Prostate gland (tissue), 2 donors: ENCODE data around the gene TAS2R14. TPM values are rescaled to one million over a fixed set of nuclear protein-coding genes. Genes with fewer than 3 reads are reported as not detected.

Source experiments
- DNase-seq: peaks from one replicate; pipeline ENCODE4 v3.0.0-alpha.2; 2019; ENCODE audit warnings: low spot score
- H3K27ac ChIP-seq, 2 donors: fragments of 200-600 bp; sonication (generic); 2 replicates each; pipeline ENCODE4 v1.5.1; 2017 to 2019
- H3K27me3 ChIP-seq: fragments of 200-600 bp; sonication (generic); replicated peaks from 2 replicates; pipeline ENCODE4 v1.5.1; 2019; ENCODE audit not compliant: insufficient read depth
- H3K36me3 ChIP-seq, 2 donors: fragments of 200-600 bp; sonication (generic); 1 replicate in 1 of 2; 2 replicates in 1 of 2; pipeline versions ENCODE4 v1.5.1 to v1.8.1; 2017 to 2019
- H3K4me1 ChIP-seq: fragments of 200-600 bp; sonication (generic); replicated peaks from 2 replicates; pipeline ENCODE4 v1.5.1; 2019
- H3K4me3 ChIP-seq, 2 donors: fragments of 200-600 bp; sonication (generic); 2 replicates each; pipeline ENCODE4 v1.5.1; 2017 to 2019
- H3K9me3 ChIP-seq: fragments of 200-600 bp; sonication (generic); 2 replicates; pipeline ENCODE4 v1.5.1; 2017
- POLR2A ChIP-seq: fragments of 450-650 bp; IDR thresholded peaks from one replicate; pipeline ENCODE4 v1.6.1; 2016; ENCODE audit warnings: antibody characterized with exemption, mild to moderate bottlenecking
- POLR2AphosphoS5 ChIP-seq: sonication (generic); formaldehyde crosslinking; IDR thresholded peaks from one replicate; pipeline ENCODE4 v1.6.1; 2017; ENCODE audit warnings: antibody characterized with exemption
- WGBS: methylation state at CpG from one replicate; pipeline ENCODE4 v1.1.5; 2018; 5-methylcytosine and 5-hydroxymethylcytosine counted together
- intact Hi-C: fragments of 100-400 bp; cut with DNase I; formaldehyde crosslinking; loops from one replicate; pipeline ENCODE4 v1.14.2; 2022
- total RNA-seq, 2 donors: library from RNA; depleted of rRNA; stranded (reverse); fragments of >200 nt; gene quantifications; one replicate each; pipeline ENCODE4 v1.1.0, GENCODE V29; 2016
- TF ChIP-seq, protein P1 (sequence below), 4 experiments: fragments of 200-600 bp in 2 of 4; fragments of 450-650 bp in 2 of 4; sonication (generic) in 2 of 4; IDR thresholded peaks; 1 replicate in 3 of 4; 2 replicates in 1 of 4; pipeline ENCODE4 v1.5.1; 2016 to 2019; ENCODE audit warnings: antibody characterized with exemption in 4 of 4, mild to moderate bottlenecking in 2 of 4, moderate library complexity in 2 of 4

The TAS2R14 gene, protein sequence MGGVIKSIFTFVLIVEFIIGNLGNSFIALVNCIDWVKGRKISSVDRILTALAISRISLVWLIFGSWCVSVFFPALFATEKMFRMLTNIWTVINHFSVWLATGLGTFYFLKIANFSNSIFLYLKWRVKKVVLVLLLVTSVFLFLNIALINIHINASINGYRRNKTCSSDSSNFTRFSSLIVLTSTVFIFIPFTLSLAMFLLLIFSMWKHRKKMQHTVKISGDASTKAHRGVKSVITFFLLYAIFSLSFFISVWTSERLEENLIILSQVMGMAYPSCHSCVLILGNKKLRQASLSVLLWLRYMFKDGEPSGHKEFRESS
- total RNA-seq = 1 to 10 TPM; 2.1 to 3.7 TPM

DNA sequence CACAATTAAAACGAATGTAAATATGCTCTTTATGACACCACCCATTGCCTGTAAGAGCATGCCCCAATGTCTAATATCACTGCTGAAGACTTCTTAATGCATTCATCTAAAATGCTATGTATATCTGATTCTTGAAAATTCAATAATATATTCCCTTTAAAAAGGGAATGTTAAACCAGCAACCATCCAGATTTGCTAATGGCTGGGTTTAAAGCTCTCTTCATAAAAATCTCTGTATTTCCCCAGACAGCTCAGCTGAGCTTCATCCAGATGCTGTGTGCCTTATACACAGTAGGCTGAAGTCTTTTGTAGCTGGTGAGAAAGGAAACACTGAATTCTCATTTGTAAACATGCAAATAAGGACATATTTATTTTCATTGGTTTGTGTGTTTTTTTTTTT is at the start of gene TAS2R14:
TSS of gene TAS2R14 (minus strand) at position 101 of the 400 bp plus-strand sequence. CDS start at position 45, 56 bp downstream.
- intact Hi-C loops = no loop called here
- Histone ChIP-seq H3K36me3 (no peaks in the 10 kb centered on the region), H3K4me3 (no peak within 1 kb of the TSS), H3K9me3 (no peaks in the 10 kb centered on the region), H3K4me1 (no peaks in the 10 kb centered on the region), H3K27ac (no peak within 1 kb of the TSS), H3K27me3 (no peaks in the 10 kb centered on the region)
- no peak for DNase-seq
- 88% methylated on average over 1 of the region's 1 CpG for WGBS
- TF ChIP-seq, protein P1, sequence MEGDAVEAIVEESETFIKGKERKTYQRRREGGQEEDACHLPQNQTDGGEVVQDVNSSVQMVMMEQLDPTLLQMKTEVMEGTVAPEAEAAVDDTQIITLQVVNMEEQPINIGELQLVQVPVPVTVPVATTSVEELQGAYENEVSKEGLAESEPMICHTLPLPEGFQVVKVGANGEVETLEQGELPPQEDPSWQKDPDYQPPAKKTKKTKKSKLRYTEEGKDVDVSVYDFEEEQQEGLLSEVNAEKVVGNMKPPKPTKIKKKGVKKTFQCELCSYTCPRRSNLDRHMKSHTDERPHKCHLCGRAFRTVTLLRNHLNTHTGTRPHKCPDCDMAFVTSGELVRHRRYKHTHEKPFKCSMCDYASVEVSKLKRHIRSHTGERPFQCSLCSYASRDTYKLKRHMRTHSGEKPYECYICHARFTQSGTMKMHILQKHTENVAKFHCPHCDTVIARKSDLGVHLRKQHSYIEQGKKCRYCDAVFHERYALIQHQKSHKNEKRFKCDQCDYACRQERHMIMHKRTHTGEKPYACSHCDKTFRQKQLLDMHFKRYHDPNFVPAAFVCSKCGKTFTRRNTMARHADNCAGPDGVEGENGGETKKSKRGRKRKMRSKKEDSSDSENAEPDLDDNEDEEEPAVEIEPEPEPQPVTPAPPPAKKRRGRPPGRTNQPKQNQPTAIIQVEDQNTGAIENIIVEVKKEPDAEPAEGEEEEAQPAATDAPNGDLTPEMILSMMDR (IDR thresholded peaks at IDR 0.05) = no peak
- TF ChIP-seq POLR2A (no peak), POLR2AphosphoS5 (no peak)

DNA sequence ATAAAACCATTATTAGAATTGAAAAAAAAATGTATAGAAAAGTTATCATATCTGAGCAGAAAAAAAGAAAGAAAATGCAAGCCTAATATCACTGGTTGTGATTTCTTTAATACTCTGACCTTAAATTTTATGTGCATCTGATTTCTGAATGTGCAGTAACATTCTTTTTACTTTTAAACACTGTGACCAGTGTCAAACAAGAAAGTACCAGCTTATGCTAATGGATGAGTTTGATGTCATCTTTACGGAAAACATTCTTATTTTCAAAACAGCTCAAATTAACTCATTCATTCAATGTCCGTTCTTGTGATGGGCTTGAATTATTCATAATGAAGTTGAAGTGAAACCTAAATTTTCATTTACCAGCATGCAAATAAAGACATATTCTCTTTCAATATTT is 47.7 kb upstream of the TAS2R14 start, which contains the start of gene TAS2R50:
TSS of gene TAS2R50 (minus strand) at position 101 of the 400 bp plus-strand sequence. CDS start at position 49, 52 bp downstream.
- no peak for DNase-seq
- Histone ChIP-seq H3K4me1 (no peaks in the 10 kb centered on the region), H3K27ac (no peak within 1 kb of the TSS), H3K9me3 (no peaks in the 10 kb centered on the region), H3K27me3 (no peaks in the 10 kb centered on the region), H3K36me3 (no peaks in the 10 kb centered on the region), H3K4me3 (no peak within 1 kb of the TSS)
- TF ChIP-seq POLR2A (no peak), POLR2AphosphoS5 (no peak)
- TF ChIP-seq, protein P1 (IDR thresholded peaks at IDR 0.05) = no peak
- intact Hi-C loops = no loop called here
- WGBS = 49% methylated on average over 2 of the region's 2 CpGs

DNA sequence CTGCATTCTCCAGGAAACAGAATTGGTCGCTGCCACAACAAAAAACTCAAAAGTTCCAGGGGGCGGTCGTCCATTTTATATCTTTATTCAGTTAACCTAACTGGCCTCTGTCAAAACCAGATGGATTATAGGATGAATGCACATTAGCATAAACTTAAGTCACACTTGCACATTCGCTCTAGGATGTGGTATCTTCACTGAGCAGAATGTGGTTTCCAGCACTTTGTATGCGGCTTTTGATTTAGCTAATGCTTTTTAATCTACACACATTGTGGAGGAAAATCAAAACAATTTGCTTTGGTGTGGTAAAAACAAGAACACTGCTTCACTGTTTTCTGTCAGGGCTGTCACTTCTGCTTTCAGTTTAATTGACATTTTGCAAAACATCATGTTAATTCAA is 43.2 kb upstream of the TAS2R14 start:
- Histone ChIP-seq H3K9me3 (no peaks in the 10 kb centered on the region), H3K4me1 (no peaks in the 10 kb centered on the region), H3K36me3 (no peaks in the 10 kb centered on the region), H3K27ac (no peak overlapping the region), H3K4me3 (no peak overlapping the region), H3K27me3 (no peaks in the 10 kb centered on the region)
- TF ChIP-seq POLR2A (no peak), POLR2AphosphoS5 (no peak)
- TF ChIP-seq, protein P1 (IDR thresholded peaks at IDR 0.05) = no peak
- intact Hi-C loops = no loop called here
- no peak for DNase-seq
- WGBS = 95% methylated on average over 5 of the region's 5 CpGs

DNA sequence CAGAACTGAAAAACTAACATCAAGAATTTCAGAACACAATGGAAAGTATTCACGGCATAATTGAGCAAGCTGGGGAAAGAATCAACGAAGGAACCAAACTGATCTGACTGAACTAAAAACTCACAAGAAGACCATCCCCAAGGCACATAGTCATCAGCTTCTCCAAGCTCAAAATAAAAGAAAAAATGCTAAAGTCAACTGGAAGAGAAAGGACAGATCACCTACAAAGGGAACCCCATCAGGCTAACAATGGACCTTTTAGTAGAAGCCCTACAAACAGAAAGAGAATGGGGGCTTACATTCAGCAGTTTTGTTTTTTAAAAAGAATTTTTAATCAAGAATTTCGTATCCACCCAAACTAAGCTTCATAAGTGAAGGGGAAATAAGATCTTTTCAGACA is 35.9 kb upstream of the TAS2R14 start:
- no peak for DNase-seq
- H3K9me3 ChIP-seq = no peaks in the 10 kb centered on the region
- TF ChIP-seq, protein P1 (IDR thresholded peaks at IDR 0.05) = no peak
- TF ChIP-seq POLR2A (no peak), POLR2AphosphoS5 (no peak)
- intact Hi-C loops = no loop called here
- 90% methylated on average over 3 of the region's 3 CpGs for WGBS
- no peak overlapping the region for H3K4me3 ChIP-seq
- H3K36me3 ChIP-seq = no peaks in the 10 kb centered on the region
- H3K4me1 ChIP-seq = no peaks in the 10 kb centered on the region
- no peak overlapping the region for H3K27ac ChIP-seq
- H3K27me3 ChIP-seq = no peaks in the 10 kb centered on the region
